ENCODE results near the gene CFAP61.

CFAP61 gene

DNA sequence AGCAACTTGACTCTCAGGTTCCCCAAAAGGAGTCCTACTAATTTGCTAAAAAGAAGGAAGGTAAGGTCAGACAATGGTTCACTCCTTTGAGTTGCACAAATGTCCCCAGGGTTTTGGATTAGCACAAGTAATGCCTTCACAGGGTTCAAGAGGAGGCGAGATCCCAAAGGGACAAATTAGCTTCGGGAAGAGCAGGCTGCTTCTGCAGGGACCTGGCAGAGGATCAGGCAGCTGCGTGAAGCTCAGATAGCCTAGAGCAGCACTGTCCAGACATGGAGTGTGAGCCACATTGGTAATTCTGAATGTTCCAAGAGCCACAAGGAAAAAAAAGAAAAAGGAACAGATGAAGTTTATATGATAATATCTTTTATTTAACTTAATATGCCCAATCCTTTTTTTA is 115.4 kb downstream of the CFAP61 start:
- no peak for DNase-seq (ENCODE audit: low read depth in 2 of 2)

DNA sequence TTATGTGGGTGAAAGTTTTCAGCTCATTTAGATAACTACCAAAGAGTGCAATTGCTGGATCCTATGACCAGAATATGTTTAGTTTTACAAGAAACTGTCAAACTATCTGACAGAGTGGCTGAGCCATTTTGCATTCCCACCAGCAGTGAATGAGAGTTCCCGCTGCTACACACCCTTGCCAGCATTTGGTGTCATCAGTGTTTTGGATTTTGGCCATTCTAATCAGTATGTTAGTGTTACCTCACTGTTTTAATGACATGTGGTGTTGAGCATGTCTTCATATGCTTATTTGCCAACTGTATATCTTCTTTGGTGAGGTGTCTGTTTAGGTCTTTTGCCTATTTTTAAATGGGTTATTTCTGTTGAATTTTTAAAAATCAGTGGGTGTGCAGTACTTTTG is 120.9 kb downstream of the CFAP61 start:
- no peak for DNase-seq (ENCODE audit: low read depth in 2 of 2)

DNA sequence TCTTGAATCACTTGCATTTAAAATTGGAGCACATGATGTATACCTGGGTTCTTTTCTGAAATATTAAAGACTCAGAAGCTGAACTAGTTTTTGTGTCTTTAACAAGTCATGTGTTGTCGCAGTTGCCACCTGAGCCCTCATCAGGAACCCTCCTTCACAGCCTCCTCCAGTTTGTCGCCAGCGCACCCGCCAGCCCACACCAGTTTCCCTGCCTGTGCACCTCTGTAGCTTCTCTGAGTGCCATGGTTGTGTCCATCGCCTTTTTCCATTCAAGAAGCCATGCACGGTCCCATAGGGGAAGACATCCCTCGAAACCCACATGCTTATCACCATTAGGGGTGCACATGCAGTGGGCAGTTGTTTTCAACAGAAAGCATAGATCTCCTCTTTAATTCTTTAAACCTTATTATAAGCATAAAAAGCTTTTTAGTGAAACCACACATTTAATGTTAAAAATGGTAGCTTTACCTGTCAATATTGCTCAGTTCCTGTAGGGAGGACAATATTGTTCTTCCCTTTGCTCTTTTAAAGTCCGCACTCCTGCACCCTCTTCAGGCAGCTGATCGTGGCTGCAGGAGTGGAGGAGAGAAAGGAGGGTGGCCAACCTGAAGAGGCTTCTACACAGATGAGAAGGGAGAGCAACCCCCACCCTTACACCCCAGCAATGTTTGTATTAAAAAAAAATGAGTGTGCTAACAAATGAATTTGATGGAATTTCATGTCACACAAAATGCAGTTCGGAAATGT is 121.9 kb downstream of the CFAP61 start:
- DNase-seq (ENCODE audit: low read depth in 2 of 2) = no peak

GRCh38 chr20:20181322-20181721 is 129.0 kb downstream of the CFAP61 start:
- DNase-seq (ENCODE audit: low read depth in 2 of 2) = peak in 1 of 2 donors; percentile 9

DNA sequence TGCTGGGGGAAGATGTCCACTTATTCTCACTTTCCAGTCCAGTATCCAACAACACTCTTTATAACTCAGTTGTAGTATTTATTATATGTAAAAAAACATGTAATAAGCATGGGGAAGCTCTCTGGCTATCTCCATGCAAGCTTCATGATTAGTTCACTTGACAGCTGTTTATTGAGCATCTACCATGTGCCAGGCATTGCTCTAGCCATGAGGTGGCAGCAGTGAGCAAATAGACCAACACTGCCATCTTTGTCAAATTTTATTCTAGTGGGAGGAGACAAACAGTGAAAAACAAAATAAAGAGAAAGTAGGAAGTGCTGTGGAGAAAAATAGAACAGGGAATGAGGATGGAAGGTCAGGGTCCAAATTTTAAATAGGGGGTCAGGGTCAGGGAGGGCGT is 131.8 kb downstream of the CFAP61 start:
- no peak for DNase-seq (ENCODE audit: low read depth in 2 of 2)

- no peak for DNase-seq (ENCODE audit: low read depth in 2 of 2)
Measured at GRCh38 chr20:20184706-20185105, 132.4 kb downstream of the CFAP61 start.

- DNase-seq (ENCODE audit: low read depth in 2 of 2) = no peak
Measured at GRCh38 chr20:20188647-20189046, 136.3 kb downstream of the CFAP61 start.

GRCh38 chr20:20192366-20192765 is 140.0 kb downstream of the CFAP61 start:
- no peak for DNase-seq (ENCODE audit: low read depth in 2 of 2)

- no peak for DNase-seq (ENCODE audit: low read depth in 2 of 2)
Measured at GRCh38 chr20:20195021-20195705, 142.8 kb downstream of the CFAP61 start.

DNA sequence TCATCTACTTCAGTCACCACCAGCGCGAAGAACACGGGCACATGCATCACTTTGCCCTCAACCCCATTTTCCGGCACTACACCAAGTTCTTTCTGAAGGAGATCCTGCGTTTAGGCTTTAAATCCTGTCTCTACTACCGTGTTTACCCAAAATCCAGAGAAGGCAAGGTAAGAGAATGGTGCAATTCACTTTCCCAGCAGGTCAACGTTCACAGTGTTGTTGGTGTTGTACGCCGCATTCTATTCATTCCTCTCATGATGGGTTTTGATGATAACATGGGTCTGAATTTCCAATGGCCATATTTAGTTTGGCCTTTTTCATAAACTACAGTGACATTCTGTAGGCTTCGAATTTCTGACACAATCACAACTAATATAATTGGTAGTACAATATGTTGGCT is 144.3 kb downstream of the CFAP61 start:
- DNase-seq (ENCODE audit: low read depth in 2 of 2) = no peak

- no peak for DNase-seq (ENCODE audit: low read depth in 2 of 2)
Measured at GRCh38 chr20:20198011-20198410, 145.7 kb downstream of the CFAP61 start.

DNA sequence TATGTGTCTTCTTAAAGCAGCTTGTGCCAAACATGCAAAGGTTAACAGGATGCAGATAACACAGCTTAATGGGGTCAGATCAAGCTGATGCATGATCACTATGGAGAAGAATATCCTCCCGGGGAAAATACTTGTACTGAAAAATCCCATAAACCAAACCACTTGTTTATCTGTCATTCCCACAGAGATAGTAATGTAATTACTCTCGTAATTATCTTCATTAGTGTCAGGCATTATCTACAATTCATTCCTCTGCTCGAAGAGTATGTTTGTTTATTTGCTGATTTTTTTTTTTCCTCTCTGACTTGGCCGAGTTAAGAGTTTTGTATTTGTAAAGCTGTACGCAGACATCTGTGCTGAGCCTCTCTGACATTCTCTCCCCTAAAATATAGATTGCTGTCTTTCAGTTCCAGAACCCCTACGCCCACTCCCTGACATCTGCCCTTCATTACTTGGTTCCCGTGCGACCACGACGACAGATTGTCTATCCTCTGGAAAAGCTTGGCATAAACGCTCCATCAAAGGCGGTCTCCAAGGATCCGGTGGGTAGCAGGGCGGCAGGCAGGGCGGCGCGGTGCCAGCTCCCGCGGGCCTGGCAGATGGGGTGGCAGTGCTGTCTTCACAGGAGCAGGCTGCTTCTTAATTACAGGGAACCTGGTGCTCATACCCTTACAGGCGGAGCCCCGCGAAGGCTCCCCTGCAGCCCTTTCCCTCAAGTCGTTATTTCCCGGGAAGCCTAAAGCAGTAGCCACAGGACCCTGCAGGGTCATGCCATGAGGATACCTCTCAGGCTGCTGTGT is 147.2 kb downstream of the CFAP61 start:
- DNase-seq (ENCODE audit: low read depth in 2 of 2) = no peak

DNA sequence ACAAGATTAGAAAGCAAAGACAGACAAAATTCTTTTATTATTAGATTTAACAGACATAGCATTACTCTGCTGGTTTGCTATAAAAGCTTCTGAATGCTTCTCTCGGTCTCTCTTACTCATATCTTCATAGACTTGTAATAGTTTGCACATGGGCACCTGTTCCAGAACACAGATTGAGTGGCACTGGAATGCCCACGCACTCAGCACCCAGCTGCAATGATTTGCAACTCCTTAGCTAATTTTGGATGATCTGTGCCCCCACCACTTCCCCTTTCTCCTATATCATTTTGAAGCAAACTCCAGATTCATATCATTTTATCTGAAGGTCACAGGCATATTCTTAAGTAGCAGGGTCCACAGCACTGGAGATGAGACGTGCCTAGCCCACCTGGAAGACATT is 148.8 kb downstream of the CFAP61 start:
- no peak for DNase-seq (ENCODE audit: low read depth in 2 of 2)

- no peak for DNase-seq (ENCODE audit: low read depth in 2 of 2)
Measured at GRCh38 chr20:20201639-20202038, 149.3 kb downstream of the CFAP61 start.

DNA sequence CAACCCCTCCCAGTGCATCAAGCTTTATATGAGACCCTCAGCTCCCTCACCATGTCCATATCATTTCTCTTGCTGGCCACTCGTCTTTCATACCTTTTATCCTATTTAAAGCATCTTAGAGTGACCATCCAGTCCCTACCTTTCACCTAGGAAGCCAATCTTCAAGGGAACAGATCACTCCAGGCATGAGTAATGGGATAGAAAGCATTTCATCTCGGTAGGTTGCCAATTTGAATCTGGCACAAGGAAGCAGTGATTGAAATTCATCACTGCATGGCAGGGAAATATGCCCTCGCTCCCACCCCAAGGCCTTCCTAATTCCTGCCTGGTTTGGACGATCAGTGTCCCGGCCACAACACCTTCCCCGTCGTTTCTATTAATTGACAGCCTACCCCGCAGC is 150.4 kb downstream of the CFAP61 start:
- DNase-seq (ENCODE audit: low read depth in 2 of 2) = no peak

GRCh38 chr20:20203784-20204183 is 151.5 kb downstream of the CFAP61 start:
- DNase-seq (ENCODE audit: low read depth in 2 of 2) = no peak

- DNase-seq (ENCODE audit: low read depth in 2 of 2) = no peak
Measured at GRCh38 chr20:20204256-20204655, 151.9 kb downstream of the CFAP61 start.

DNA sequence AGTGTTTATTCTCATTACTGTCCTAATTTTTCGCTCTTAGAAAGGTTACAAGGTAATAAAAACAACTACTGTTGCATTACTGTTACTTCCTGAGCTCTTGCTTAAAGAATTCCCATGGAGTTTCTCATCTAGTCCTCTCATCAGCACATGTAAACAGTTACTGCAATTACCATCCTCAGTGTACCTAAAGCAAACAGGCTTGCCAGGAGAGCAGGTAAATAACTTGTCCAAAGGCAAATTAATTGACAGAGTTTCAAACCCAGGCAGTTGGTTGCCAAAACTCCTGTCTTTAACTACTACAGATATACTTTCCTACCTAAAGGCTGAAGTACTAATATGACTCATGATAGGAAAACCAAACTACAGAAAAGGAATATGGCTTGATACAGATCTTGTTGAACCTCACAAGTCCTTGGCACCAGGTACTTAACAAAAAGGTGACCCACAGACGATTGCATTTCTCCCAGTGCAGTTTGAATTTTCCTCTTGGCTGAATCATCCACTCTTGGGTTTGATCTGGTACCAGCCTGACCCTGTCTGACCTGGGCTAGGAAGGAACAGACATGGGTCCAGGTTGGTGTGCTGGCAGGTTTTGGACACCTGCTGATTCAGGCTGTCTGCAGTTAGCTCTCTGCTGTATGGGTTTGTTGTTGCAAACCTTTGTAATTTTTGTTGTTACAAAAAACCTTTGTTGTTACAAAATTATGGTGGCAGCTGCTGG is 153.0 kb downstream of the CFAP61 start:
- DNase-seq (ENCODE audit: low read depth in 2 of 2) = no peak

DNA sequence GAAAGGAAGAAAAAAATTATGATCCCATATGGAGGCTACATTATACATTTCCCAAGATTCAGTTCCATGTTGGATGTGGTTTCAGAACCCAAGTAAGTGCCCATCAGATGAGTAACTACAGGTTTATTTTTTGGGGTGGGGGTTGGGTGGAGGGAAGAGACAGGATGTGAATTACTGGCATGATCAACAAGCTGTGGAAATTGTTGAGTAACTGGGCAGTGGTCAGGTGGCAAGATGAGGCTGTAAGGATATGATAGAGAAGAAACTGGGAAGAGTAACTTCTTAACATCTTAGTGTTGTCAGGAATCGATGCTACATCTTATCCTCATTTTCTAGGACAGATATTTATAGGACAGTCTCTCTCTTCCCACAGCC is 153.5 kb downstream of the CFAP61 start:
- no peak for DNase-seq (ENCODE audit: low read depth in 2 of 2)

GRCh38 chr20:20206788-20207187 is 154.5 kb downstream of the CFAP61 start:
- no peak for DNase-seq (ENCODE audit: low read depth in 2 of 2)

- DNase-seq (ENCODE audit: low read depth in 2 of 2) = no peak
Measured at GRCh38 chr20:20207291-20207690, 155.0 kb downstream of the CFAP61 start.

- no peak for DNase-seq (ENCODE audit: low read depth in 2 of 2)
Measured at GRCh38 chr20:20207872-20208271, 155.5 kb downstream of the CFAP61 start.
